ENCODE measurements around the gene SUSD4. TPM values are rescaled to one million over a fixed set of nuclear protein-coding genes. Genes with fewer than 3 reads are reported as not detected.

Gene SUSD4
- polyA plus RNA-seq, 2 of the 4 experiments (the other 2 are of a cell fraction) = 0.61 to 0.85 TPM

DNA sequence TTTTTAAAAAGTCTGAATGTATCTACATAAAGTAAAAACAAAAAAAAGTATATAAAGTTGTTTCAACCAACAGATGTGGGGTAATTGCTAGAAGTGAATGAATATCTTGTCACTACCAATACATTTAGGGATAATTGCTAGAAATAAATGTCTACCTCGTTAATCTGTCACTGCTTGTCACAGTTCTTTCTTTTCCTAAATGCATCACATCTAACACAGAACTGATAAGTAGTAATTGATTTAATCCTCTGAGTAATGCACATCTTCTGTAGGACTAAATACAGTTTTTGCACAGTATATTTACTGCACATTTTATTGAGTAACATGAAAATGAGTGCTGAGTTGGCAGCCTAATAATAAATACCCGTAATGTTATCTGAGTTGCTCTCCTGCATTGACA is 72.2 kb downstream of the SUSD4 start (continued):
- TF ChIP-seq EHF (CRISPR knock-in tag; IDR thresholded peaks at IDR 0.05) = no peak
- no peak for TF ChIP-seq CHD4 (IDR thresholded peaks at IDR 0.05; ENCODE audit: borderline replicate concordance)
- no peak for TF ChIP-seq SREBF2 (IDR thresholded peaks at IDR 0.05)
- TF ChIP-seq ZSCAN20 (CRISPR knock-in tag; IDR thresholded peaks at IDR 0.05) = no peak
- TF ChIP-seq TFCP2L1 (CRISPR knock-in tag; IDR thresholded peaks at IDR 0.05) = no peak
- TF ChIP-seq SMC3 (IDR thresholded peaks at IDR 0.05) = no peak
- no peak for TF ChIP-seq RFX5 (IDR thresholded peaks at IDR 0.05)
- TF ChIP-seq BHLHE40 (IDR thresholded peaks at IDR 0.05; ENCODE audit: low read depth, low read length) = no peak

DNA sequence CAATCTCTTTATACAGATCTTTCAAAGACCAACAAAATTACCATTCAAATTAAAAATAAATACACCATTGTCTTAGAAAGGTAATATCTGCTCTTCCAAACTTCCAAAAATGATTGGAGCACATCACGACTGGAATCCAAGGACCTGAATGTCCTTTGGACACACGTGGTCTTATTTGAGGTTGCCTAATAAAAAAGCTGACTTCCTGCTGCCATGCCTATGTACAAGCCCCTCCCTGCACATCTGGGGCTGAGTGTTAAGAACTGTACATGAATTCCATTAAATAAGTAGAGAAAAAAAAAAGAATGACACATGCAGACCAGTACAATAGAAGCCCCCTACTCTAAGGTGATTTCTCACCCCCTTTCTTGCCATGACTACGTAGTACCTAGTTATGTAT is 73.6 kb downstream of the SUSD4 start:
- FAIRE-seq (no peak), ATAC-seq (no peak), DNase-seq (ENCODE audit: low read depth in 1 of 2, low spot score in 1 of 2) (no peak)
- Histone ChIP-seq H3K4me3 (no peak overlapping the region), H3K4me1 (no peaks in the 10 kb centered on the region), H3K27ac (no peak overlapping the region), H3K9me3 (no peaks in the 10 kb centered on the region), H3K4me2 (no peak overlapping the region)
- TF ChIP-seq ZNF302 (CRISPR knock-in tag; IDR thresholded peaks at IDR 0.05) = no peak
- TF ChIP-seq, protein P1, sequence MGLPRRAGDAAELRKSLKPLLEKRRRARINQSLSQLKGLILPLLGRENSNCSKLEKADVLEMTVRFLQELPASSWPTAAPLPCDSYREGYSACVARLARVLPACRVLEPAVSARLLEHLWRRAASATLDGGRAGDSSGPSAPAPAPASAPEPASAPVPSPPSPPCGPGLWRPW (IDR thresholded peaks at IDR 0.05) = no peak
- TF ChIP-seq CEBPB (IDR thresholded peaks at IDR 0.05) = no peak
- TF ChIP-seq, protein P2, sequence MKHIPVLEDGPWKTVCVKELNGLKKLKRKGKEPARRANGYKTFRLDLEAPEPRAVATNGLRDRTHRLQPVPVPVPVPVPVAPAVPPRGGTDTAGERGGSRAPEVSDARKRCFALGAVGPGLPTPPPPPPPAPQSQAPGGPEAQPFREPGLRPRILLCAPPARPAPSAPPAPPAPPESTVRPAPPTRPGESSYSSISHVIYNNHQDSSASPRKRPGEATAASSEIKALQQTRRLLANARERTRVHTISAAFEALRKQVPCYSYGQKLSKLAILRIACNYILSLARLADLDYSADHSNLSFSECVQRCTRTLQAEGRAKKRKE (CRISPR knock-in tag; IDR thresholded peaks at IDR 0.05; ENCODE audit: low read depth) = no peak
- TF ChIP-seq EHF (CRISPR knock-in tag; IDR thresholded peaks at IDR 0.05) = no peak
- WGBS (ENCODE audit: missing lambda C conversion rate) = 6% methylated on average over 3 of the region's 3 CpGs
- POLR2A ChIA-PET = no interaction called here
- CTCF ChIA-PET = interaction anchor here (1.0 kb wide), 1 partner anchor 167 kb away, joined by 3 read pairs; no protein-coding TSS in a partner anchor

DNA sequence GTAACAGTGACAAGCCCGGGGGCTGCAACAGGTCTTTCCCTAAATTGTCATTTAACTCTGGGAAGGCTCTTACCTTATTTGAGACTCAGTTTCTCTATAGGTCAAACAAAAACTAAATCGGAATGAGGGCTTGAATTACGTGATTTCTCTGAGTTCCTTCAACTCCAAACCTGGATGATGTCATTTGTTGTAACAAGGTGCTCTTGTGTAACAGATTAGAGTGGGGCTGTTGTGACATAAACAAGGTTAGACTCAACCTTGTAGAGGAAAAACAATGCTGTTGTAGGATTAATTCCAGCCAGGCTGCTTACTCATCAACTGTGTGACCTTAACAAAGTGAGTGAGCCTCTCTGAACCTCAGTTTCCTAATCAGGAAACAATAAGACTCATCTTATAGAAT is 74.4 kb downstream of the SUSD4 start:
- CTCF ChIA-PET = no interaction called here
- ATAC-seq = no peak

DNA sequence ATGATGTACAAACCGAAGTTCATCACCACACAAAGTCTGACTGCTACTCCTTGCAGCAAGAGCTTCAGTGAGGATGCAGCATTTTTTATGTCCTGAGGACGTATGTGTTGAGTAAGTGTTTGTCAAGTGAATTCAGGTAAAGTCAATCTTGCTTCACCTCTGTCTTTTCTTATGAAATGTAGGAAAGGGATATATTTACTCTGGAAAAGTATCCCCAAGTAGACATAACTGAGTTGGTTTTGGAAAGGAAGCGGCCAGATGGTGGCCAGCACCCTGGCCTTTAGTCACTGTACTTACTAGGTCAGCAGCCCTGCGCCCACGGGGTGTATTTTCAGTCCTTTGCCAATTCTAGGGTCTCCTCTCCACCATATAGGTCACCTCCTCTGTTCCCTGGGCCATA is 75.2 kb downstream of the SUSD4 start:
- ATAC-seq = no peak
- no peak for DNase-seq (ENCODE audit: low read depth in 1 of 2, low spot score in 1 of 2)
- no peak overlapping the region for H3K27ac ChIP-seq
- no peaks in the 10 kb centered on the region for H3K9me3 ChIP-seq
- 10% methylated on average over 5 of the region's 5 CpGs for WGBS (ENCODE audit: missing lambda C conversion rate)
- H3K4me1 ChIP-seq = no peaks in the 10 kb centered on the region
- no peak overlapping the region for H3K4me3 ChIP-seq
- POLR2A ChIA-PET = no interaction called here
- CTCF ChIA-PET = no interaction called here
- FAIRE-seq = no peak
- no peak overlapping the region for H3K4me2 ChIP-seq
- no peak for TF ChIP-seq POLR2AphosphoS2 (conservative IDR thresholded peaks at IDR 0.05; ENCODE audit: low read length)
- TF ChIP-seq RARB (CRISPR knock-in tag; IDR thresholded peaks at IDR 0.05) = no peak
- no peak for TF ChIP-seq CBX8 (IDR thresholded peaks at IDR 0.05)
- TF ChIP-seq NPAS2 (CRISPR knock-in tag; IDR thresholded peaks at IDR 0.05; ENCODE audit: borderline replicate concordance) = no peak
- no peak for TF ChIP-seq CHD4 (IDR thresholded peaks at IDR 0.05; ENCODE audit: borderline replicate concordance)
- TF ChIP-seq, protein P3, sequence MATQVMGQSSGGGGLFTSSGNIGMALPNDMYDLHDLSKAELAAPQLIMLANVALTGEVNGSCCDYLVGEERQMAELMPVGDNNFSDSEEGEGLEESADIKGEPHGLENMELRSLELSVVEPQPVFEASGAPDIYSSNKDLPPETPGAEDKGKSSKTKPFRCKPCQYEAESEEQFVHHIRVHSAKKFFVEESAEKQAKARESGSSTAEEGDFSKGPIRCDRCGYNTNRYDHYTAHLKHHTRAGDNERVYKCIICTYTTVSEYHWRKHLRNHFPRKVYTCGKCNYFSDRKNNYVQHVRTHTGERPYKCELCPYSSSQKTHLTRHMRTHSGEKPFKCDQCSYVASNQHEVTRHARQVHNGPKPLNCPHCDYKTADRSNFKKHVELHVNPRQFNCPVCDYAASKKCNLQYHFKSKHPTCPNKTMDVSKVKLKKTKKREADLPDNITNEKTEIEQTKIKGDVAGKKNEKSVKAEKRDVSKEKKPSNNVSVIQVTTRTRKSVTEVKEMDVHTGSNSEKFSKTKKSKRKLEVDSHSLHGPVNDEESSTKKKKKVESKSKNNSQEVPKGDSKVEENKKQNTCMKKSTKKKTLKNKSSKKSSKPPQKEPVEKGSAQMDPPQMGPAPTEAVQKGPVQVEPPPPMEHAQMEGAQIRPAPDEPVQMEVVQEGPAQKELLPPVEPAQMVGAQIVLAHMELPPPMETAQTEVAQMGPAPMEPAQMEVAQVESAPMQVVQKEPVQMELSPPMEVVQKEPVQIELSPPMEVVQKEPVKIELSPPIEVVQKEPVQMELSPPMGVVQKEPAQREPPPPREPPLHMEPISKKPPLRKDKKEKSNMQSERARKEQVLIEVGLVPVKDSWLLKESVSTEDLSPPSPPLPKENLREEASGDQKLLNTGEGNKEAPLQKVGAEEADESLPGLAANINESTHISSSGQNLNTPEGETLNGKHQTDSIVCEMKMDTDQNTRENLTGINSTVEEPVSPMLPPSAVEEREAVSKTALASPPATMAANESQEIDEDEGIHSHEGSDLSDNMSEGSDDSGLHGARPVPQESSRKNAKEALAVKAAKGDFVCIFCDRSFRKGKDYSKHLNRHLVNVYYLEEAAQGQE (IDR thresholded peaks at IDR 0.05) = no peak
- TF ChIP-seq EP300 (IDR thresholded peaks at IDR 0.05) = no peak
- no peak for TF ChIP-seq MYC (IDR thresholded peaks at IDR 0.05; ENCODE audit: borderline replicate concordance, low read length)
- TF ChIP-seq, protein P4, sequence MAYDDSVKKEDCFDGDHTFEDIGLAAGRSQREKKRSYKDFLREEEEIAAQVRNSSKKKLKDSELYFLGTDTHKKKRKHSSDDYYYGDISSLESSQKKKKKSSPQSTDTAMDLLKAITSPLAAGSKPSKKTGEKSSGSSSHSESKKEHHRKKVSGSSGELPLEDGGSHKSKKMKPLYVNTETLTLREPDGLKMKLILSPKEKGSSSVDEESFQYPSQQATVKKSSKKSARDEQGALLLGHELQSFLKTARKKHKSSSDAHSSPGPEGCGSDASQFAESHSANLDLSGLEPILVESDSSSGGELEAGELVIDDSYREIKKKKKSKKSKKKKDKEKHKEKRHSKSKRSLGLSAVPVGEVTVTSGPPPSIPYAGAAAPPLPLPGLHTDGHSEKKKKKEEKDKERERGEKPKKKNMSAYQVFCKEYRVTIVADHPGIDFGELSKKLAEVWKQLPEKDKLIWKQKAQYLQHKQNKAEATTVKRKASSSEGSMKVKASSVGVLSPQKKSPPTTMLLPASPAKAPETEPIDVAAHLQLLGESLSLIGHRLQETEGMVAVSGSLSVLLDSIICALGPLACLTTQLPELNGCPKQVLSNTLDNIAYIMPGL (CRISPR knock-in tag; IDR thresholded peaks at IDR 0.05; ENCODE audit: borderline replicate concordance) = no peak
- TF ChIP-seq, protein P5, sequence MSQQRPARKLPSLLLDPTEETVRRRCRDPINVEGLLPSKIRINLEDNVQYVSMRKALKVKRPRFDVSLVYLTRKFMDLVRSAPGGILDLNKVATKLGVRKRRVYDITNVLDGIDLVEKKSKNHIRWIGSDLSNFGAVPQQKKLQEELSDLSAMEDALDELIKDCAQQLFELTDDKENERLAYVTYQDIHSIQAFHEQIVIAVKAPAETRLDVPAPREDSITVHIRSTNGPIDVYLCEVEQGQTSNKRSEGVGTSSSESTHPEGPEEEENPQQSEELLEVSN (IDR thresholded peaks at IDR 0.05; ENCODE audit: borderline replicate concordance, low read depth) = no peak
- TF ChIP-seq ZFP36 (IDR thresholded peaks at IDR 0.05; ENCODE audit: borderline replicate concordance, partially characterized antibody) = no peak
- no peak for TF ChIP-seq FOXS1 (CRISPR knock-in tag; IDR thresholded peaks at IDR 0.05)

More for the DNA sequence above, 74.4 kb downstream of the SUSD4 start:
- DNase-seq (ENCODE audit: low read depth in 1 of 2, low spot score in 1 of 2) (no peak), FAIRE-seq (no peak)
- TF ChIP-seq CEBPB (IDR thresholded peaks at IDR 0.05) (0 out of 4 replicates have a peak, but pooled peaks of 1 of the 2 experiments have one; percentile 11), RNF2 (IDR thresholded peaks at IDR 0.05; ENCODE audit: borderline replicate concordance, low read depth) (no peak)
- TF ChIP-seq, protein P5 (IDR thresholded peaks at IDR 0.05; ENCODE audit: borderline replicate concordance, low read depth) = no peak
- H3K9me3 ChIP-seq = no peaks in the 10 kb centered on the region
- POLR2A ChIA-PET = no interaction called here
- no peaks in the 10 kb centered on the region for H3K4me1 ChIP-seq
- no peak overlapping the region for H3K4me3 ChIP-seq
- 4% methylated on average over 3 of the region's 3 CpGs for WGBS (ENCODE audit: missing lambda C conversion rate)
- no peak overlapping the region for H3K4me2 ChIP-seq
- H3K27ac ChIP-seq = no peak overlapping the region

Measured in A549 (cell line).